ENCODE data around the gene SUSD5.
"Not testable (repeated sequence)": the region's sequence is repeated elsewhere in the genome, so short reads cannot be mapped to it uniquely, and the experiment has no call there.

The SUSD5 gene

DNA sequence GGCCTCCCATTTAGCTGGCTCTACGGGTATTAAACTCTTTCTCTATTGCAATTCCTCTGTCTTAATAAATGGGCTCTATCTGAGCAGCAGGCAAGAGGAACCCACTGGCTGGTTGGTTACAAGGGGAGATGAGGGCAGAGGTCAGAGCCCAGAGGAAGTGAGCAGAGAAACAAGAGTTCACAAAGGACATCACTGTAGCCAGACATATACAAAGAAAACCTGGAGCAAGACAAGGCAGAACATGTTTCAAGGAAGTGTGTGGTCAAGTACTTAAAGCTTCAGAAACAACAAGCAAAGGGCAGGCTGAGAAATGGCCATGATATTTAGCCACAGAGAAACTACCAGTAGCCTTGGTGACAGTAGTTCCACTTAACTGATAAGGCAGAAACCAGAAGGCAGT is 24.3 kb downstream of the SUSD5 start:
- DNase-seq (ENCODE audit: low read depth), result no peak

DNA sequence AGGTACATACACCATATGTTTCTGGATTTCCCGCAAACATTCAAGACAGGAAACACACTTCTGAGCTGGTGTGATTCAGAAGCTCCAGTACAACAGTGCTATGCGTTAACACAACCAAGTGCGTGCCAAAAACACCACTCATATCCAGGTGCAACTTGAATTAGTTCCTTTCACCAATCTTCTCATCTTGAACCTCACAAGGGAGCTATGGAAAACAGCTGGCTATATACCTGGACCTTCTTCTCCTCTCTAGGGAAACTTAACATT is 31.3 kb downstream of the SUSD5 start:
- DNase-seq (ENCODE audit: low read depth), result no peak

DNA sequence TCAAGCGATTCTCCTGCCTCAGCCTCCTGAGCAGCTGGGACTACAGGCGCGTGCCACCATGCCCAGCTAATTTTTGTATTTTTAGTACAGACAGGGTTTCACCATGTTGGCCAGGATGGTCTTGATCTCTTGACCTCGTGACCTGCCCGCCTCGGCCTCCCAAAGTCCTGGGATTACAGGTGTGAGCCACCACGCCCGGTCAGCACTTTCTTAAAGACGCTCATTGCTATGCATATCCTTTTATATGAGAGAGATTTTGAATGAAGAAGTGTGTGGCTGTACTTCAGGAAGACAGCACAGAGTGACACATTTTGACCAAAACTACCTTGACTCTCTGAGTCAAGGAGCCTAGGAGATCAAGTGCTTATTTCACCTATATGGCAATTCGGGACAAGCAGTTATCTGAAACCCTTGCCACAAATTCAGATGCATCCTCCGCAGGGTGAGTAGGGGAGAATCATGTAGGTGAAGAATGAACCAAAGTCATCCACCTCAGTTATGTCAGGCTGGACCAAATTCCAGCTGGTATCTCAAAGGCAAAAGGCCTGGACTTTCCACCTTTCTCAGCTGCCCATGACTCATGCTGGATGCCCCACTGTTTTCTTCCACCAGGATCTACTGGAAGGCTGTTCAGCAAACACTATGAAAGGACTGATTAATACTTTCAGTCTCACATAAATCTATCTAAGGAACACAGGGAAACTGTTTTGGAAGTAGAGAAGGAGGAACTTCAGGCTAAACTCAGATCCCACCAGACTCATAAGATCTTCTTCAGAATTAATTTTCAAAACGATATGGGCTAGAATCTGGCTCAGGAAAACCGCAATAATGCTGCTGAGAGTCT is 31.9 kb downstream of the SUSD5 start:
- DNase-seq (ENCODE audit: low read depth), result no peak

DNA sequence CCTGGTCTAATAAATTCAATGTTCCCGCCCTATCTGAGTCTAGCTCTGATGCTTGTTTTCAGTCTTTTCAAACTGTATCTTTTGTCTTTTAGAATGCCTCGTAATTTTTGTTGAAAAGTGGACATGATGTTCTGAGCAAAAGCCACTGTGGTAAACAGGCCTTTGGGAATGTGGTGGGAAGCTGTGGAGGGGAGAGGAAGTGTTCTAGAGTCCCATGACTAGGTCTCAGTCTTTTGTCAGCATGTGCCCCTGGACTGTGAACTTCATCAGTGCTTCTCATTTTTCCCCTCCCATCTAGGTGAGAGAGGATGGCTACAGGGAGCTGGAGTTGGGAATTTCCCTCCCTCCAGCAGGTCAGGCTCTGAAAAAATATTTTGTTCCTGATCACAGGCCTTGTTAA is 33.7 kb downstream of the SUSD5 start:
- DNase-seq (ENCODE audit: low read depth), result no peak

DNA sequence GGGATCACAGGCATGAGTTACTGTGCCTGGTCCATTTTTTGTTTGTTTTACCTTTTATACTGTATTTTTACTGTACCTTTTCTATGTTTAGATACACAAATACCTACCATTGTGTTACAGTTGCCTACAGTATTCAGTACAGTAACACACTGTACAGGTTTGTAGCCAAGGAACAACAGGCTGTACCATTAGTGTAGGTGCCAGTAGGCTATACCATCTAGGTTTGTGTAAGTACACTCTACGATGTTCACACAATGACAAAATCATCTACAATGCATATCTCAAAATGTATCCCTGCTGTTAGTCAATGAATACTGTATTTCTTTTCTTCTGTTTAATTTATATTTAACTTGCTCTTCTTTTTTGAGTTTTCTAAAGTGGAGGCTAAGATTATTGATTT is 37.0 kb downstream of the SUSD5 start:
- not testable (repeated sequence) for DNase-seq (ENCODE audit: low read depth)

DNA sequence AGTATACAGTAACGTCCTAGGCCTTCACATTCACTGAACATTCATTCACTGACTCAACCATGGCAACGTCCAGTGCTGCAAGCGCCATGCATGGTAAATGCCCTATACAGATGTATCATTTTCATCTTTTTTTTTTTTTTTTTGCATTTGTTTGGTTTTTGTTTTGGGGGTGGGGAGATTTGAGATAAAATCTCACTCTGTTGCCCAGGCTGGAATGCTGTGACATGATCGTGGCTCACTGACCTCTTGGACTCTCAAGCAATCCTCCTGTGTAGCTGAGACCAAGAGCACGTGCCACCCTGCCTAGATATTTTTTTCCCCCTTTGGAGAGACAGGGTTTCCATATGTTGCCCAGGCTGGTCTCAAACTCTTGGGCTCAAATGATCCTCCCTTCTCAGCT is 37.4 kb downstream of the SUSD5 start:
- DNase-seq (ENCODE audit: low read depth), result no peak

DNA sequence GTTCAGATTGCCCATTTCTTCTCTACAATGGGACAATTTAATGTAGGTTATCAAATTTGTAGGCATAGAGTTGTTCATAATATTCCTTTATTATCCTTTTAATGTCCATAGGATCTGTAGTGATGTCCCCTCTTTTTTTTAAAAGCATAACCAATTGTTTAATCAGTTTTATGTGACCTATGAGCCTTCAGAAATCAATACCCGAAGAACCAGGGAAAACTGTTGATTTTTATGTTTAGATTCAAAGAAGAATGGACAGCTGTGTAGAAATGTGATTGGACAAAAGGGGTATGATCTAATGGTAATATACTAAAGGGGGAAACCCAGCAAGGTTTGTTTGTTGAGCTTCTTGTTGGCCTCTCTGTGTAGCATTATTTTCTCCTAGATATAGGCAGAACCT is 39.5 kb downstream of the SUSD5 start:
- DNase-seq (ENCODE audit: low read depth), result no peak

DNA sequence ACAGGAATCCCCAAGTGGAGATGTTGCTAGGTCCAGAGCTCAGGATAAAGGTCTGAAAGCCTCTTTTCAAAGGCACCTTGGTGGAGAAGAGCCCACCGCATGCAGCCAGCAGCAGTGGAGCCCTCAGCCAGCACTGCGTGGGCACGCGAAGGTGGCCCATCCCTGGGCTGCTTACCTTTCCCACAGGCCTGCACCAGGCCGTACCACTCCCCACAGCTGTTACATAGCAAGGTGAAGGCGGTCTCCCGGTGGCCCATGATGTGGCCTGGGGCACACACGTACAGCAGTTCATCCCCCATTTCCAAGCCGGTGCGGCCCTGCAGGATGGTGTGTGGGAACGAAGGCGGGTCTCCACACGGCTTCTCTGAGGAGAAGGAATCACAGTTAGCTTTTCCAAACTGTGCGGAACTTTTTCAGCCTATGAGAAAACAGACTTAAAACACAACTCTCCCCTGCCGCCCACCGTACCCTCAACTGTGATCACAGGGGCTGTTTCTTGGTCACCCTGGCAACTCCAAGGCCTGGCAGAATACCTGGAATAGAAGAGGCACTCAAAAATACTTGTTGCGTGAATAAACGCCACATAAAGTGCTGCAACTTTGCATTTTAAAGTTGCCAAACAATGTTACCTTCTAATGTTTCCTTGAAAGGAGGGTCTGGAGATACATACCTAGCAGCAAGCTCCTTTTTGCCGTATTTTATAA is 43.7 kb downstream of the SUSD5 start:
- DNase-seq (ENCODE audit: low read depth), result no peak

DNA sequence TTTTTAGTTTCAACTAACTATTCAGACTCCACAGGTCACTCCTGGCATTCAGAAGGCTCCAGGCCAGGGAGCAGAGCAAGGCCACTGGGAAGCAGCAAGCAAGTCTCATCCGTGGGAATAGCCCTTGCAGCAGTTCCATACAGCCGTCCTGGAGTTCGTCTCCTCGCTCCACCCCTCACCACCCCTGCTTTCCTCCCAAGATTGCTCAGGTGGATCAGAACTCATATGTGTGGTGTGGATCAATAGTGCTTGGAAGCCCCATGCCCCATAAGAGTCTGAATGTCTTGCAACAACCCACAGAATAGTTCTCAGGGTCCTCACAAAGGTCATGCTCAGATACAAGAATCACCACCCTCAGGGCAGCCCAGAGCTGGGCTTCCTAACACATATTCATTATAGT is 44.5 kb downstream of the SUSD5 start:
- DNase-seq (ENCODE audit: low read depth), result no peak

DNA sequence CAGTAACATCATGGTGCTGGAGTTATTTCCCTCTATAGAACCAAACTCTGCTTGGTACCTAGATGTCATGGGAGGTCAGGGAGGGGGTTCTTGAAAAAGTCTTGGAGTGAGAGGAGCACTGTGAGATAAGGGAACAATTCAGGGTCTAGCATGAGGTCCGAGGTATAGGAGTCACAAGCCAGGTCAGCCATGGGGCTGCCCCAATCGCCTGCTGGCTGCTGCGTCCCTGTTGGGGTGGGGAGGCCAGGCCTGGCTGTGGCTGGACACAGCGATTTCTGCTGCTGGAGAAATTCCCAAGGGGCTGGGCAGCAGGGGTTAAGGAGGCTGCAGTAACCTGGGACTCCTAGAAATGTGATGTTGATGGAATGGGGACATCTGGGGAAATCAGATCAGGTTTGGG is 44.9 kb downstream of the SUSD5 start:
- DNase-seq (ENCODE audit: low read depth), result no peak

DNA sequence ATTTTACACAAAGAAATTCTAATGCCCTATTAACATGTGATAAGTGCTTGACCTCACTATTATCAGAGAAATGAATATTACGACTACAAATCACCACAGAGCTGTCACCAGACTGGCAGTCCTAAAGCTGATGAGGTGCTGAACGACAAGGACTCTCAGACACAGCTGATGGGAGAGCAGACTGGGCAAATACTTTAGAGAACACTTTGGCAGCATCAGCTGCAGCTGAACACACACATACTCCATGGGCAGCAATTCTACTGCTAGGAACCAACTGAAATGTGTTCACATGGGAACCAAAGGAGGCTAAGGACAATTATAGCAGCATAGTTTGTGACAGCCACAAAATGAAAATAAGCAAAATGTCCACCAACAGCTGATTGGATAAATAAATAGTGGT is 45.5 kb downstream of the SUSD5 start:
- no peak for DNase-seq (ENCODE audit: low read depth)

DNA sequence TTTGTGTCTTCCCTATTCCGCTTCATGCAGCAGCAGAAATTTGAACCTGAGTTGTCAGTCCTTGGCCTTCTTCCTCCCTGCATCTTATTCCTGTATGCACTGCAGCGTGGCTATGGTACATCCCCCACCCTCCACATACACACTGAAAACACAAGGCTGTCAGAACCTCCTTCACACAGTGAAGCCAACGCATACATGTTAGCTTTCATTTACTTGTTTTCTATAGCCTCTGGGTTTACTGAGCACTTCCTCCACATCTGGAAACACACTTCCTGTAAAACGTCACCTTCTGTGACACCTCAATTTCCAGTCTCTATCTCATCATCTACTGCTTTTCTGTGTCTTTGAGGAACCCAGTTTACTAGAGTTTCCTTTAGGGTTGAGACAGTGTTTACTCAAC is 47.0 kb downstream of the SUSD5 start:
- DNase-seq (ENCODE audit: low read depth), result no peak

DNA sequence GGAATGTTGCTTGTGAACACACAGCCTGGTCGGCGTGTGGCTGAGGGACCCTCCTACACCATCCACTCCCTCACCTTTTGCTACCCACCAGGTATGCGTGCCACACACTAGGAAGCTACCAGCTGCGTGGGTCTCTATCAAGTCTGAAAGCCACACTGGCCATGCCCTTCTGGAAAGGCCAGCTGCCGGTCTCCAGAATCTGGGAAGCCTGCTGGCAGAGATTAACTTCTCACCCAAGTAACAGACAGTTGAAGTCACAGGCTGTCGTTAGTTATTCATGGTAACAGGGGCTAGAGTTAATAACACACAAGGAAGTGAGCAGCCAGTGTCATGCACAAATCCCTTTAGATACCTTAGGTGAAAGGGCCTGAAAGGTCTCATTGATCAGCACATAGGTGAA is 48.1 kb downstream of the SUSD5 start:
- no peak for DNase-seq (ENCODE audit: low read depth)

DNA sequence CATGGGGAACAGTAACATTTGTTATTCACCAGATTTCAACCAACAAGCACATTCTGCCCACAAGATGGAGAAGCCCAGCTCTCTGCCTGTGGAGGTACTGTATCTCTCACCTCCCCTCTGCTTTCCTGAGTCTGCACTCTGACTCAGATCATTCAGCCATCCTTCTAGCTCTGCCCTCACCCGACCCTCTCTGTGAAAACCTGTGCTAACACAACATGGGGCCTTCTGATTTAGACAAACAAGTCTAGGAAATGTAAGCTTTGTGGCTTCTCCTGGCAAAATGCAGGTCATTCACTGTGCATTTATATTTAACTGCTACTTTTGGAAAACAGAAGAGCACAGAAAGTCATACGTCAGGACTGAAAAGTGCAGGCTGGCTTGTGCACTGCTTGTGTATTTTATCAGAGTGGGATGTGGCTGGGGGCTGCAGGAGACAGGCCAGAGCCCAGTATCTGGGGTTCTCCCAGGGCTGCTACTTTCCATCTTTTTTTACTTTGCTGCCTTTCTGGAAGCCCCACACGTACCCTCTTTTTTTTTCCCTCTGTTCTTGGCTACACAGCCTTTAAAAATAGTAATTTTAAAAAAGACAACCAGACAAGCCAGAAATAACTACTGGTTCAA is 50.8 kb downstream of the SUSD5 start:
- DNase-seq (ENCODE audit: low read depth), result no peak

DNA sequence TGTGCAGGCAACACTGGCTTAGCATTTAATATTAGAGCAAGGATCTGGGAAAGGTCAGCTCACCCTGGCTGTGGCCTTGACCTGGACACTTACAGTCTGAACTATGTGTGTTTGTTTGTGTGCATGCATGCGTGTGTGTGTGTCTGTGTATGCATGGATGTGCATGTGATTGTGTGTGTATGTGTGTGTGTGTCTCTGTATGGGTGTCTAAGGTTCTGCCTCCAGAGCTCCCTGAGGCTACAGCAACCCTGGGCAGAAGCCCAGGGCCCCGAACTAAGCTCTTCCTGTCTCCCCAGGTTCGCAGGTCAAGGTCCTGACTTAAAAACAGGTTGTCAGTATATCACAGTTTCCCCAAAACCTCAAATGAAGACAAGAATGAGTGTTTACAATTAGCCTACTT is 51.3 kb downstream of the SUSD5 start:
- DNase-seq (ENCODE audit: low read depth), result no peak

DNA sequence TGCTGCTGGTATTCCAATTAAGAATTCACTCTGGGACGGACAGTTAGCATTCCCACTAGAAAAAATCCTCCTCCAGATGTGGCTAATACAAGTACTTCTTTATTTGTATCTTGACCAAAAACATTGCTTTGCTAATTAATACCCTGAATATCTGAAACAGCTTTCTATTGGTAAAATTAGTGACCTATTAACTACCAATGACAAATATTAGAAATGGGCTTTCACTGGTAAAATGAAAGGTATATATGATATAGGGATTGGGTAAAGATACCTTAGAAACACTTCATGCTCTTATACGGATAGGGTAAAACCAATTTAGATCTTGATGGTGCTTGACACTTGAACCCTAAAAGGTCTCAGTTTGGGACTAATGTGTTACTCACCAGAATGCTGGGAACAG is 52.5 kb downstream of the SUSD5 start:
- DNase-seq (ENCODE audit: low read depth), result no peak

DNA sequence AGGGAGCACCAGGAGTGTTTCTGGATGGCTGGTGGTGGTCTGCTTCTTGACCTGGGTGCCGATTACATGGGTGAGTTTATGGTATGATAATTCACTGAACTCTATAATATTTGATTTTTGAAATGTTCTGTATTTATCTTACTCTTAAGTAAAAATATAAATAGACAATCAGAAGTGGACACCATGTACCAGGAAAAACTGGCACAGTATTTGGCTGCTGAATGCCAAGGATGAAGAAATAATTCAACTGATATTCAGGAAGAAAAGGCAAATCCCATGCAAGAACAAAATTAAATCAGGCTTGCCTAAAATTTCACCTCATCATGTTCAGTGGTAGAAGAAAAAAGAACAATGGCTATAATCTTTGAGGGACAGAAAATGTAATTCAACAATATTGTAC is 53.2 kb downstream of the SUSD5 start:
- no peak for DNase-seq (ENCODE audit: low read depth)

DNA sequence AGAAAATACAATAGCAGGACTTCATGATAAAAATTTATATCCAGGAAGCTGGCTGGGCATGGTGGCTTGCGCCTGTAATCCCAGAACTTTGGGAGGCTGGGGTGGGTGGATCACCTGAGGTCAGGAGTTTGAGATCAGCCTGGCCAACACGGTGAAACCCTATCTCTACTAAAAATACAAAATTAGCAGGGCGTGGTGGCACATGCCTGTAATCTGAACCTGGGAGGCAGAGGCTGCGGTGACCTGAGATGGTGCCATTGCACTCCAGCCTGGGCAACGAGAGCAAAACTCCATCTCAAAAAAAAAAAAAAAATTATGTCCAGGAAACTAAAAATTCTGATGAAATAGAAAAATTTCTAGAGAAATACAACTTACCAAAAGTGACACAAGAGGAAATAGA is 56.0 kb downstream of the SUSD5 start:
- not testable (repeated sequence) for DNase-seq (ENCODE audit: low read depth)

DNA sequence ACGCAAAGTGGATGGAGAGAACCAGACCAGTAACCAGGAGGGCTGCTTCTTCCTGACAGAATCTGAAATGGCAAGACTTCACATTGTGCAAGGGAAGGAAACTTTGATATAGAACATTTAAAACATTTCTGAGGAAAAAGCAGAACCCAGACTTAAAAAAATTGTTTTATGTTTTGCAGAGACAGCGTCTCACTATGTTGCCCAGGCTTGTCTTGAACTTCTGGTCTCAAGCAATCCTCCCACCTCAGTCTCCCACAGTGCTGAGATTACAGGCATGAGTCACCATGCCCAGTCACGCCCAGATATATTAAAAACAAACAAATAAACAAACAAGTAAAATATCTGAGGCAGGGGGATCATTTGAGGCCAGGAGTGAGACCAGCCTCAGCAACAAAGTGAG is 58.6 kb downstream of the SUSD5 start:
- DNase-seq (ENCODE audit: low read depth), result no peak

DNA sequence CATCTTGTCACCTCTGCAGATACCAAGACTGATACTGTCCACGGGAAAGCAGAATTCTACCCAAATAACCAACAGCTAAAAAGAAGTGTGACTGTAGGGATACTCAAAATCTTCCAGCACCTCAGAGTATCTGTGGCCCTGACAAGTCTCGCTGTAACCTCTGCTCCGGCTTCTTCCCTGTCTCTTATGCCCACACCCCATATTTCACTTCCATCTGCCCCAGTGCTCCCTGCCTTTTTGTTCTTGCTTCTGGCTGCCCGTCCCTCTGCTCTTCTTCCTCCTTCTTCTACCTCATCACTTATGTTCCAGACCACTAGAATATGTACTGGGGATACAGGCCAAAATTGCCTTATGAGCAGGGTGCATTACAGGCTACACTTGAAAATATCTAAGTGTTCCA is 59.4 kb downstream of the SUSD5 start:
- DNase-seq (ENCODE audit: low read depth), result no peak

DNA sequence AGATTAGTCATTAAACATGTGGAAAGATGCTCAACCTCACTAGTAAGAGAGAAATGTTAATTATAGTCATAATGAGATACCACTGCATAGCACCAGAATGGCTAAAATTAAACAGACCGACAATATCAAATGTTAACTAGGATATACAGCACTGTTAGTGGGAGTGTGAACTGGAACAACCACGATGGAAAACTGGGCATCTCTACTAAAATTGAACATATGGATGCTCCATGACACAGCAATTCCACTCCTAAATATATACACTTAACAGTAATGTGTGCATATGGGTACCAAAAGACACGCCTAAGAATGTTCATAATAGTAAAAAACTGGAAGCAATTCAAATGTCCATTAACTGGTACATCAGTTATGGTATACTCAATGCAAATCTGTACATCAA is 63.3 kb downstream of the SUSD5 start:
- DNase-seq (ENCODE audit: low read depth), result no peak

DNA sequence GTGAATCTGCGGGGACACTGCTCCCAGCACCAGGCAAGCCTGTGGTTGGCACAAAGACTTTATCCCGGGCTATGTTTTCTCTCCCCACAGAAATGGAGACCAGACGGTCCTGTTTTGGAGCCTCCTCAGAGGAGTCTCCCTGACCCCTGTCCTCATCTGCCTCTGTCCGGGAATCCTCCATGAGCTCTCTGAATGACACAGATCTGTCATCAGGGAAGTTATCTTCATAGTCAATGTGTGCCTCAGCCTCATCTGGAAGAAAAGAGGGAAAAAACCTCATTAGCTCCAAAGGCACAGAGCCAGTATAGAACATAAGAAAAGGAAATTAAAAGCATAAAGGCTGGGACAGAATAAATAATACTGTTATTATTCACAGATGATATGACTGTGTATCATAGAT is 64.8 kb downstream of the SUSD5 start:
- DNase-seq (ENCODE audit: low read depth), result no peak

All from stimulated activated CD4-positive, alpha-beta T cell treated with anti-CD3 and anti-CD28 coated beads, Interleukin-2, amount 100 ng/mL, for 4 hours (primary cell).